Adipose tissue (tissue), 3 donors: Measurements from ENCODE around the gene ITIH4. TPM values are rescaled to one million over a fixed set of nuclear protein-coding genes. Genes with fewer than 3 reads are reported as not detected.

Experiments
- H3K27ac ChIP-seq: one replicate; pipeline ENCODE4 v1.5.1; 2013; ENCODE audit warnings: low read depth, low read length
- WGBS, 3 donors: extraction: QIAGEN DNeasy Blood & Tissue Kit; methylation state at CpG; one replicate each; pipeline ENCODE4 v1.1.7; 2013; 5-methylcytosine and 5-hydroxymethylcytosine counted together
- polyA plus RNA-seq, 3 donors: library from polyadenylated mRNA; stranded (reverse); fragments of 200-250 nt; gene quantifications; one replicate each; pipeline ENCODE4 v1.2.3, GENCODE V29; 2013
- donor health status: healthy with polysubstance abuse.
- donor health status: Bipolar disorder and iron deficiency.
- donor health status: healthy.

Gene ITIH4
- polyA plus RNA-seq, 3 donors: 4.0 to 55.2 (median 21.1) TPM

GRCh38 chr3:52791928-52792327 lies 38.5 kb downstream of the ITIH4 start:
- WGBS, 3 donors: 74 to 86% (median 83%) methylated on average over 4 of the region's 4 CpGs

GRCh38 chr3:52791366-52791765 lies 39.1 kb downstream of the ITIH4 start:
- WGBS, 3 donors: 80 to 85% (median 85%) methylated on average over 12 of the region's 12 CpGs

More at GRCh38 chr3:52791928-52792327, 38.5 kb downstream of the ITIH4 start:
- no peak overlapping the region for H3K27ac ChIP-seq

GRCh38 chr3:52790741-52791140 lies 39.7 kb downstream of the ITIH4 start:
- WGBS, 3 donors: 87 to 89% (median 88%) methylated on average over 13 of the region's 13 CpGs
- no peak overlapping the region for H3K27ac ChIP-seq

More at GRCh38 chr3:52791366-52791765, 39.1 kb downstream of the ITIH4 start:
- H3K27ac ChIP-seq: no peak overlapping the region

GRCh38 chr3:52790337-52790736 lies 40.1 kb downstream of the ITIH4 start:
- 86 to 89% (median 87%) methylated on average over 7 of the region's 7 CpGs for WGBS, 3 donors
- peak overlapping the region; percentile 23 for H3K27ac ChIP-seq

- H3K27ac ChIP-seq: no peak overlapping the region
- 88 to 92% (median 90%) methylated on average over 6 of the region's 6 CpGs for WGBS, 3 donors
Measured at GRCh38 chr3:52789746-52790040, 40.8 kb downstream of the ITIH4 start.

GRCh38 chr3:52788890-52789745 lies 41.4 kb downstream of the ITIH4 start:
- no peak overlapping the region for H3K27ac ChIP-seq
- 81 to 87% (median 82%) methylated on average over 16 of the region's 16 CpGs for WGBS, 3 donors

GRCh38 chr3:52787672-52788625 lies 42.5 kb downstream of the ITIH4 start:
- no peak overlapping the region for H3K27ac ChIP-seq
- 74% methylated on average over 16 to 17 of the region's 17 CpGs for WGBS, 3 donors

- no peak overlapping the region for H3K27ac ChIP-seq
- WGBS, 3 donors: 86 to 88% (median 88%) methylated on average over 11 of the region's 11 CpGs
Measured at GRCh38 chr3:52787246-52787645, 43.2 kb downstream of the ITIH4 start.

- H3K27ac ChIP-seq: no peak overlapping the region
- 78 to 90% (median 87%) methylated on average over 19 of the region's 19 CpGs for WGBS, 3 donors
Measured at GRCh38 chr3:52786330-52787215, 43.9 kb downstream of the ITIH4 start.

- WGBS, 3 donors: 74 to 91% (median 89%) methylated on average over 5 of the region's 5 CpGs
Measured at GRCh38 chr3:52784931-52785590, 45.4 kb downstream of the ITIH4 start.

GRCh38 chr3:52784021-52784621 lies 46.4 kb downstream of the ITIH4 start:
- H3K27ac ChIP-seq: no peak overlapping the region
- 83 to 88% (median 86%) methylated on average over 18 of the region's 18 CpGs for WGBS, 3 donors

More at GRCh38 chr3:52784931-52785590, 45.4 kb downstream of the ITIH4 start:
- no peak overlapping the region for H3K27ac ChIP-seq

GRCh38 chr3:52783211-52783555 lies 47.3 kb downstream of the ITIH4 start:
- 87 to 93% (median 90%) methylated on average over 3 of the region's 3 CpGs for whole genome bisulfite sequencing, 3 donors
- no peak overlapping the region for H3K27ac ChIP-seq

GRCh38 chr3:52782412-52783210 lies 47.9 kb downstream of the ITIH4 start:
- no peak overlapping the region for H3K27ac ChIP-seq
- WGBS, 3 donors: 69 to 77% (median 70%) methylated on average over 12 of the region's 12 CpGs

- H3K27ac ChIP-seq: no peak overlapping the region
- 43 to 57% (median 53%) methylated on average over 13 of the region's 13 CpGs for WGBS, 3 donors
Measured at GRCh38 chr3:52781741-52782140, 48.7 kb downstream of the ITIH4 start.

GRCh38 chr3:52779837-52780585 lies 50.5 kb downstream of the ITIH4 start:
- 80 to 88% (median 84%) methylated on average over 8 of the region's 8 CpGs for WGBS, 3 donors

More at GRCh38 chr3:52779837-52780585, 50.5 kb downstream of the ITIH4 start:
- no peak overlapping the region for H3K27ac ChIP-seq
